Skin of body (tissue), 2 donors: Measurements from ENCODE around the gene SNTG2. TPM values are rescaled to one million over a fixed set of nuclear protein-coding genes. Genes with fewer than 3 reads are reported as not detected.

ENCODE experiments used
- DNase-seq: peaks from one replicate; lab custom pipeline; 2025; lab: John Stamatoyannopoulos, UW
- total RNA-seq: library from RNA; depleted of rRNA; stranded (reverse); fragments of >200 nt; gene quantifications from one replicate; pipeline ENCODE4 v1.2.3, GENCODE V29; 2014

SNTG2 gene
- total RNA-seq, 1 donor from 2014 or later = 5.2 TPM

GRCh38 chr2:1269812-1270211, 319.2 kb downstream of the SNTG2 start:
- no peak for DNase-seq

GRCh38 chr2:1272835-1273234, 322.2 kb downstream of the SNTG2 start:
- no peak for DNase-seq

GRCh38 chr2:1277634-1278033, 327.0 kb downstream of the SNTG2 start:
- DNase-seq = no peak

GRCh38 chr2:1278125-1278524, 327.5 kb downstream of the SNTG2 start:
- DNase-seq = no peak

- DNase-seq = no peak
Measured at GRCh38 chr2:1278861-1279260, 328.2 kb downstream of the SNTG2 start.

GRCh38 chr2:1282552-1282951, 331.9 kb downstream of the SNTG2 start:
- no peak for DNase-seq

GRCh38 chr2:1283020-1283801, 332.6 kb downstream of the SNTG2 start:
- no peak for DNase-seq

- DNase-seq = no peak
Measured at GRCh38 chr2:1283871-1284270, 333.2 kb downstream of the SNTG2 start.

- no peak for DNase-seq
Measured at GRCh38 chr2:1286929-1287328, 336.3 kb downstream of the SNTG2 start.

- DNase-seq = no peak
Measured at GRCh38 chr2:1287427-1287826, 336.8 kb downstream of the SNTG2 start.

GRCh38 chr2:1294900-1295299, 344.3 kb downstream of the SNTG2 start:
- no peak for DNase-seq

- DNase-seq = no peak
Measured at GRCh38 chr2:1295740-1296139, 345.1 kb downstream of the SNTG2 start.

- no peak for DNase-seq
Measured at GRCh38 chr2:1297372-1298159, 346.9 kb downstream of the SNTG2 start.

- no peak for DNase-seq
Measured at GRCh38 chr2:1299043-1299442, 348.4 kb downstream of the SNTG2 start.

- no peak for DNase-seq
Measured at GRCh38 chr2:1300284-1300683, 349.6 kb downstream of the SNTG2 start.

GRCh38 chr2:1301056-1301455, 350.4 kb downstream of the SNTG2 start:
- DNase-seq = no peak

- no peak for DNase-seq
Measured at GRCh38 chr2:1305342-1306013, 354.8 kb downstream of the SNTG2 start.

- no peak for DNase-seq
Measured at GRCh38 chr2:1306014-1306686, 355.5 kb downstream of the SNTG2 start.

GRCh38 chr2:1306687-1307516, 356.3 kb downstream of the SNTG2 start:
- DNase-seq = no peak

- DNase-seq = no peak
Measured at GRCh38 chr2:1307670-1308069, 357.0 kb downstream of the SNTG2 start.

- no peak for DNase-seq
Measured at GRCh38 chr2:1308678-1309077, 358.0 kb downstream of the SNTG2 start.
